Fibroblast of villous mesenchyme (primary cell): Measurements from ENCODE around the gene TVP23A. TPM values are rescaled to one million over a fixed set of nuclear protein-coding genes. Genes with fewer than 3 reads are reported as not detected.
"Not testable (repeated sequence)": the region's sequence is repeated elsewhere in the genome, so short reads cannot be mapped to it uniquely, and the experiment has no call there.

Experiments used
- DNase-seq: peaks from one replicate; pipeline ENCODE4 v3.0.0-alpha.2; 2010; ENCODE audit warnings: low read depth
- H3K4me3 ChIP-seq: 2 replicates; pipeline ENCODE4 v1.5.1; 2011; ENCODE audit warnings: low read depth, mild to moderate bottlenecking, low read length
- CTCF ChIP-seq: IDR thresholded peaks from 2 replicates; pipeline ENCODE4 v1.5.1; 2012; ENCODE audit warnings: low read depth, mild to moderate bottlenecking, low read length; ENCODE audit not compliant: insufficient read depth
- total RNA-seq: library from RNA; depleted of rRNA; stranded (reverse); fragments of >200 nt; gene quantifications from 2 replicates; pipeline ENCODE4 v1.2.3, GENCODE V29; 2012

The TVP23A gene
- total RNA-seq, 1 donor, result not detected

- no peak for DNase-seq
- H3K4me3 ChIP-seq, result no peak overlapping the region
- TF ChIP-seq CTCF, result no peak
Observed at GRCh38 chr16:10799736-10800135, 18.9 kb downstream of the TVP23A start.

- TF ChIP-seq CTCF, result no peak
Observed at GRCh38 chr16:10791048-10791447, 27.5 kb downstream of the TVP23A start.

GRCh38 chr16:10788630-10789029 is 30.0 kb downstream of the TVP23A start:
- not testable (repeated sequence) for DNase-seq, H3K4me3 ChIP-seq

More at GRCh38 chr16:10791048-10791447, 27.5 kb downstream of the TVP23A start:
- DNase-seq, result no peak
- no peak overlapping the region for H3K4me3 ChIP-seq

GRCh38 chr16:10787304-10787703 is 31.3 kb downstream of the TVP23A start:
- H3K4me3 ChIP-seq, result no peak overlapping the region
- no peak for DNase-seq
- TF ChIP-seq CTCF, result no peak

- DNase-seq, result no peak
Observed at GRCh38 chr16:10782628-10783027, 36.0 kb downstream of the TVP23A start.

GRCh38 chr16:10780628-10781027 is 38.0 kb downstream of the TVP23A start:
- no peak for TF ChIP-seq CTCF
- no peak overlapping the region for H3K4me3 ChIP-seq
- no peak for DNase-seq

More at GRCh38 chr16:10782628-10783027, 36.0 kb downstream of the TVP23A start:
- TF ChIP-seq CTCF, result no peak
- H3K4me3 ChIP-seq, result no peak overlapping the region

GRCh38 chr16:10779908-10780307 is 38.7 kb downstream of the TVP23A start:
- not testable (repeated sequence) for H3K4me3 ChIP-seq, DNase-seq

GRCh38 chr16:10777356-10777755 is 41.2 kb downstream of the TVP23A start:
- DNase-seq, result no peak
- no peak overlapping the region for H3K4me3 ChIP-seq
- TF ChIP-seq CTCF, result no peak

GRCh38 chr16:10776923-10777322 is 41.7 kb downstream of the TVP23A start:
- DNase-seq, H3K4me3 ChIP-seq: not testable (repeated sequence)
